NCI-H82 treated with DMSO at 0.1 percent for 48 hours (cell line): ENCODE results near the gene NAV2.
"Not testable (repeated sequence)": the region's sequence is repeated elsewhere in the genome, so short reads cannot be mapped to it uniquely, and the experiment has no call there.

Source experiments
- DNase-seq: peaks from one replicate; lab custom pipeline; 2025; ENCODE audit not compliant: unreplicated experiment; lab: John Stamatoyannopoulos, UW

Gene NAV2

DNA sequence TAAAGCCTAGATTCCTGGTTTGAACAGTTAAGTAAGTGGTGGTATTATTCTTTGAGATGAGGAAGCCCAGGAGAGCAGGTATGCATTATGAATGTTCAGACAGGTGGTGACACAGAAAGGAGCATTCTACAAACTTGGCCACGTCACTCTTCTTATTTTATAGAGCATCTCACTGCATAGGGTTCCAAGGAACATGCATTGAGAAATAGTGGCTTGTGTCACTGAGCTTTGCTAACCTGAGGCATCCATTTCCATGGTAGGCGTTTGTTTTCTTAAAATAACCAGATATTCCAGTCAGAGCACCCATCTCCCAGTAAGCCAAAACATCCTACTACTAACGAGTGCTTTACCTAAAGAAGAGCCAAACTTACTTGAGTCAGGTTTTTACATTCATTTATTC is 169.7 kb downstream of the NAV2 start:
- no peak for DNase-seq

DNA sequence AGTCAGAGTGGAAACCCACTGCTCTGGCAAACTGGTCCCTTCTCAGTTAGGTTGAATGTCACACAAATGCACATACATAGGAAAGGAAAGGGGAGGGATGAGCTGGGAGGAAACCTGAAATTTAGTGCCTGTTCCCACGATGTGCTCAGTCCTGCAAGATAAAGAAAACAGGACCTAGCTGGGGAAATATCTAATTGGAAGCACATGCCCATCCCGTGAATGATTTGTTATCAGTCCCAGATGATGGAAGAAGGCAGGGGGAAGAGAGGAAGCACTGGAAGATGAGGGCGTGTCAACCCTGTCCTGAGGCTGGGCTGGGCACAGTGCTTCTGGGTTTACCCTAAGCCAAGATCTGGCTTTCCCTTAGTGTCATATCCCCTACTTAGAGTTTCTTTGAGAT is 173.9 kb downstream of the NAV2 start:
- DNase-seq = no peak

- DNase-seq = no peak
Observed at GRCh38 chr11:19887842-19888241, 175.2 kb downstream of the NAV2 start.

- DNase-seq = no peak
Observed at GRCh38 chr11:19889531-19889930, 176.9 kb downstream of the NAV2 start.

DNA sequence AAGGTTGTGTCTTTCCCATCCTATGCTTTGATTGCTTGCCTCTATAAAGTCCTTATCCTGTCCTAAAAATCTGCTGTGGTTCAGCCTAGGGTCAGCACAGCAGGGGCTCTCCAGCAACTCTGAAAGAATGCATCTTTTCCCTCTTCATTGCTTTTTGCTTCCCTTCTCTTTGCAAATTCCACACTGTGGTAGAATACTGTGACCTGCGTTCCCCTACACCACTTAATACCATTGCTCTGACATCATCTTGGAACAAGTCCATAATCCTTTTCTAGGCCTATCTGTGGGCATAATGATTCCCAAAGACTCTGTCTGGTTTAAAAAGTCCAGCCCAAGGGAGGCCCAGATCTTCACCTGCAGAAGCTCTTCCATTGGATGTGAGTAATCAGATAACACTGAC is 177.7 kb downstream of the NAV2 start:
- no peak for DNase-seq

DNA sequence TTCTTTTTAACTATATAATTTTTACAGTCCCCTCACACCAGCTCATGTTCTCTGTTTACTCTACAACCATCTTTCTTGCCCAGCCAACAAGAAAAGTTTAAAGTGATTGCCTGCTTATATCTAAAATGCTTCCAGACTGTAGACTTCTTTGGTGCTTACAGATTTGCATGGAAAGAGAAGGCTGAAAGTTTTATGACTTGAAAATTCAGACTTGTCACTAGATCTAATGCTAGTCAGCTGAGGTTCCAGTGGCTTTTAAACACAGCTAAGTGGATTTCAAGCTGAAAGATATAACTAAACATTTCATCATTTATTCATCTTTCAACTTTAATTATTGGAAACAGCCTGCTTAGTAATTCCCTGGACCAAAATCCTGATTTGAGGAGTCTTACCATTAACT is 178.4 kb downstream of the NAV2 start:
- DNase-seq = no peak

DNA sequence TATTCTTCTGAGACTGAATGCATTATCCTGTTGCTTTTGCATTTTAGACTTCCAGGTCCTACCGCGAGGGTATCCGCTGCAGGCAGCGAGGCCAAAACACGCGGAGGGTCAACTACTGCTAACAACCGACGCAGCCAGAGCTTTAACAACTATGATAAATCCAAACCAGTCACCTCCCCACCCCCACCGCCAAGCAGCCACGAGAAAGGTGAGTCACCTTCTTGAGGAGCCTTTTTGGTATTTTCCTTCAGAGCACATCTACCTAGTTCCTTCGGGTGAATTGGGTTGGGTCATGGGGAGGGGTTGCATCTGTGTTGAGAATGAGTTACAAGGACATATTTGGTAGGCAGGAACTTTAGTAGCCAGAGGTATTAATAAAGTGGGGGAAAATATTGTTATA is 179.8 kb downstream of the NAV2 start:
- no peak for DNase-seq

DNA sequence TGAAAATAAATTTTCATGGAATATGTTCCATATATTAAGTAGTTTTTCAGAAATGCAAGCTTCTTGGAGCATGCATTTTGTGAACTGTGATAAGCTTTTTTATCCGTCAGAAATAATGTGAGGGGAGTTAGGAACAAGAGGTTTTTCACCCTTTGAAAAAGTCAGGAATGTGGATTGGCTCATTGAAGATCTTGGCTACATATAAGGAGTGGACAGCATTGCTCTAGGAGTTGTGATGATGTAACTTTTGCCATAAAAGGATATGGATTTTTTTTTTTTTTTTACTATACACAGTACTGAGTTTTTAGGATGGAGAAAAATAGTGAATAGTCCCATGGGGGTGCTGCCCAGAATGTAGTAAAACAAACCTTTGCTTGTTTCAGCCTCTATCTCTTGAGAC is 180.2 kb downstream of the NAV2 start:
- DNase-seq = no peak

DNA sequence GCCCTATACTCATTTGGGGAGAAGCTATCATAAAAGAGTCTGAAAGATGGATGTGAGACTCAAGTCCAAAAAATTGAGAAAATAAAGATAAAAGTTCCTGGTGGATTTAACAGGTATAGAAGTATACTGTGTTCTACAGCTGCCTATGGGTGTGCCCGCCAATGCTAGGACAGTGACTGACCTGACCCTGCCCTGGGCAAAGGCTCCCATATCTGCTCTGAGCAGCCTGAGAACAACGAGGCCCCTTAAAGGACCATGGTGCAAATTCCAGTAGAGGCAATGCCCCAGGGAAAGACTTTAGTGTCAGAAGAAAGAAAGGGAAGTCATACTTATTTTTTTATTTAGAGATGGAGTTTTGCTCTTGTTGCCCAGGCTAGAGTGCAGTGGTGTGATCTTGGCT is 181.8 kb downstream of the NAV2 start:
- DNase-seq = no peak

- DNase-seq = not testable (repeated sequence)
Observed at GRCh38 chr11:19895037-19895436, 182.4 kb downstream of the NAV2 start.

DNA sequence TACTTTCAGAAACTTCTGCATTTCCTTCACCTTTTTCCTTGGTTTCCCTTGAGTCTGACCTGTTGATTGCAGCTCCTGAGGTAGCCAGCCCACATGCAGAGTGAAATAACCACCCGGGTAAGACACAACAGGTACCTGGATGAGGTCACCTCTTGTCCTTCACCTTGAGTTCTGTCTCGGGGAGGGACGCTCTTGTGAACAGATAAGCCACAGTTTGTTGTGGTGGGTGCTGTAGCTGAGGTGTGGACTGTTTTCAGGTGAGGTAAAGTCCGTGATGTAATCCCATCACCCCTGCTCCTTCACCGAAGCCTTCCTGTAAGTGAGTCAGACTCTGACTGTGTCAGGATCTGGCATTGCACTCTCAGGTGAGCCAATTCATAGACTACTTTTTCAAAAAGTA is 183.1 kb downstream of the NAV2 start:
- no peak for DNase-seq

DNA sequence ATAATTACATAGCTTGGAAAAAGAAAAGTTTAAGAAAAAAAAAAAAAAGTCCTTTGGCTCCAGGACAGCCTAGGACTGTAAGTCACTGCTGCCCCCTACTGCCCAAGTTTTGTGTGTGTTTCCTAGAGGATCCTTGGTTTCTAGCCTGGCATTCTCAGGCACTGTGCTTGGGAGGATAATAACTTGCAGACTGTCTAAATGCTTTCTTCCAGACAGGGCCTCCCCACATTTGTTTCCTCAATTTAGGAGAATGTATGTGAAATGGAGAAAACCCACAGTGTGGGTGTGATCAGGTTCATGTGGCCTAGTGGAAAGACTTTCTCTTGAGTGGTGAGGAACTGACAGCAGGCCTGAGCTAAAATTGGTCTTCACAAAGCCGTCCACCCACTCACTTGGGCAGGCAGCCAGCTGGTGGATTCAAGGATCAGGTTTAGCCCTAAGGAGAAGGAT is 191.0 kb downstream of the NAV2 start:
- peak; percentile 7 for DNase-seq

DNA sequence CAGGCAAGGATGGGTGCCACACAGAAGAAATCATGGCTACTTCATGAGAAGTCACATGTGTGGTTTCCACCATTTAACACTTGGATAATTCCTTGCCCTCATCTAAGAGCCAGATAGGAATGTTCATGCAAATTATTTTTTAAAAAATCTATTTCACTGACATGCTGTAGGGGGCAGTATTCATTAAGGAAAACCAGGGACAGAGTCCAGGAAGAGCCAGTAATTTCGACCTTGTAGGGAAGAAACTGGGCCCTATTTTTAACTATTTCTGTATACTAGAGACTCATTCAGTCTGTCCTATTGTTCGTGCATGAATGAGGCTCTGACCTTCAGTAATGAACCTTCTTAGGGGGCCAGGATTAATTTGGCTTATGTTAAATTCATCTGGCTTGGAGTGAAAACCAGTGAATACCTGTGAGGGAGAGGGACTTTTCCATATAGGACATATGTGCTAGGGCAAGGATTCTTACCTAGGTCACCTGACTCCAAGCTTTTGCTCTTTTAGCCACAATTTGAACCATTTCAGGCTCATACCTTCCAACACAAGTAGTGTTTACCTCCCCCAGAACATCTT is 192.7 kb downstream of the NAV2 start:
- DNase-seq = peak; percentile 7

DNA sequence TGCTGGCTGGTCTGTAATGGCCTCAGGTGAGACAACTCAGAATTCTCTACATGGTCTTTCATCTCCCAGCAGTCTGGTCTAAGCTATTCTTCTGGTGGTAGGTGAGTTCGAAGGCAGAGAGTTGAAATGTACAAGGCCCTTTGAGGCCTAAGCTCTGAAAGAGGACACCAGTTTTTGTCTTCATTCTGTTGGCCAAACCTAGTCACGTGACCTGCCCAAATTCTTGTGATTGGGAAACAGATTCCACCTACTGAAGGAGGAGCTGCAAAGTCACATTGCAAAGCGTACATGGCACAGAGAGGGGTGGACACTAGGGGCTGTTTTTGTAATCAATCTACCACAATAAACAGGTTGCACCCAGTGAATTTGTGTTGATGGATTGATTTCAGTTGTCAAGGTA is 193.5 kb downstream of the NAV2 start:
- no peak for DNase-seq

DNA sequence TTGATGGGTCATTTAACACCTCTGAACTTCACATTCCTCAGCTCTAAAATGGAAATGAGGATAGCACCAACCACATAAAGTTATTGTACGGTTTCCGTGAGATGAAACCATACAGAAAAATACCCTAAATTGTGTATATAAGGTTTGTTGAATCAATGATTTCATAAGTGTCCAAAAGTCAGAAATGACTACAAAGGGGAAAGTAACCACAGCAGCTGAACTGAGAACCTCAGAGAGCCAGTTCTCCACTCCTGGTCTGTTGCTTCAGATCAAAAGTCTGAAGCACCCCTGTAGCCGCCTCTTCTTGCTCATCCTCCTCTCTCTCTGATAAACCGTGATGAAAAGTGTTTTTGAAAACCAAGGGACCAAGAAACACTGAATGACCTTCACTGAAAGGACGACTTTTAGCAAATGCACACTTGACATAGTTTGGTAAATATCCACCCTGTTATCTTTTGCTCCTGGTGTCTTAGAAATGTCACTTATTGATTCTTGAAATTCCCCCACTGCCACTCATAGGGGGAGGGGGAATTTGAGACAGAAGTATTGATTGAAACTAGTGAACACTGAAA is 194.5 kb downstream of the NAV2 start:
- DNase-seq = no peak

DNA sequence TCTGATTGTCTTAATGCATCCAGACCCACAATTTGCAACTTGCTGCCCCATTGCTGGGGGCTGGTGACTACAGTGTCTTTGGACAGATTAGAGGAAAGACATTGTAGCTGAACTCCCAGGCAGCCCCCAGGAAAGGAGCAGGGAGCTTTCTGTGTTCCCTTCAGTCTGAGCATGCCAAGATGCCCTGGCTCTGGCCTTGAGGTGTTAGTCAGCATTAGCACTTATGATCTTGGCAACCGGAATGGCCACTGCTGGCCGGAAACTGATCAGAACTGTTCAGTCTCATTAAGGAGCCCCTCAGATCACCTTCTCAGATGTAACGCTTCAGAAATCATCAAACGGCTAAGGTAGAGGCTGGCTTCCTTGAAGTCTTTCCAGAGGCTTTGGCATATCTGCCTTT is 195.2 kb downstream of the NAV2 start:
- no peak for DNase-seq

GRCh38 chr11:19910931-19911330 is 198.3 kb downstream of the NAV2 start:
- no peak for DNase-seq

- no peak for DNase-seq
Observed at GRCh38 chr11:19912115-19912957, 199.7 kb downstream of the NAV2 start.

GRCh38 chr11:19912958-19913892 is 200.6 kb downstream of the NAV2 start:
- no peak for DNase-seq

DNA sequence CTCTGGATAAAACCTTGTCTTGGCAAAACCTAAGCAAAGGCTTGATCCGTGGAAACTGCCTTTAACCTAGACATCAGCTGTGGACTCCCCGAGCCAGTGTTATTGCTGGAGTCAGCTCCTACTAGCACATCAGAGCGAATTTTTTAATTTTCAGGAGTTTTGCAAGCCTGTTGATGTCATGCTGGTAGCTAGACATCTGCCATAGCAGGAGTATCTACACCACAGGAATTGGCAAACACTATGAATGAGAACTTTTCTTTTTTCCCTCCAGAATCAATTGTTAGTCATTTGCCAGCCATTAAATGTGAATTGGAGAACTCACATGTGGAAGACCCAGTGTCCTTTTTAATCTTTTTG is 201.2 kb downstream of the NAV2 start:
- no peak for DNase-seq

DNA sequence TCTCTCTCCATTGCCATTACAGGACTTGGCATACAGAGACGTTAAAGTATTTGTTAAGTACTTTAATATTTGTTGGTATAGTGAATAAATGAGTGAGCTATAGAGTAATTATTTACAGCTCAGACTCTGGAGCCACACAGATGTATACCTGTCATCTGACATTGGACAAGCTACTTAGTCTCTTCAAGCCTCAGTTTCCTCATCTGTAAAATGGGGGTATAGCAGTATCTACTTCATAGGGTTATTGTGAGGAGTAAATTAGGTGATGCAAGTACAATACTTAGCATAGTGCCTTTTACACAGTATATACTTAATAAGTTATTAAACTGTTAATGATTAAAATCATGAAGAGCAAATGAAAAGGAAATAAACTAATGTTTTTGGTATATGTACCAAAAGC is 203.2 kb downstream of the NAV2 start:
- no peak for DNase-seq
